ENCODE data around the gene GAMT.

DNA sequence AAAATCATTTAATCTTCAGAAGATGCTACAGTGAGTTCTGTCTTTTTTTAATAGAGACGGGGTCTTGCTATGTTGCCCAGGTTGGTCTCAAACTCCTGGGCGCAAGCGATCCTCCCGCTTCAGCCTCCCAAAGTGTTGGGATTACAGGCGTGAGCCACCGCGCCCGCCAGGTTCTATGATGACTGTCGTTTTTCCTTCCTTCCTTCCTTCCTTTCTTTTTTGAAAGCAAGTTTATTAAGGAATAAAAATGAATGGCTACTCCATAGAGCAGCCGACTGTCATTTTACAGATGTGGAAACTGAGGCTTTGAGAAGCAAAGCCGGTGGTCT lies 511 bp upstream of the GAMT start:
- TF ChIP-seq, protein P1, sequence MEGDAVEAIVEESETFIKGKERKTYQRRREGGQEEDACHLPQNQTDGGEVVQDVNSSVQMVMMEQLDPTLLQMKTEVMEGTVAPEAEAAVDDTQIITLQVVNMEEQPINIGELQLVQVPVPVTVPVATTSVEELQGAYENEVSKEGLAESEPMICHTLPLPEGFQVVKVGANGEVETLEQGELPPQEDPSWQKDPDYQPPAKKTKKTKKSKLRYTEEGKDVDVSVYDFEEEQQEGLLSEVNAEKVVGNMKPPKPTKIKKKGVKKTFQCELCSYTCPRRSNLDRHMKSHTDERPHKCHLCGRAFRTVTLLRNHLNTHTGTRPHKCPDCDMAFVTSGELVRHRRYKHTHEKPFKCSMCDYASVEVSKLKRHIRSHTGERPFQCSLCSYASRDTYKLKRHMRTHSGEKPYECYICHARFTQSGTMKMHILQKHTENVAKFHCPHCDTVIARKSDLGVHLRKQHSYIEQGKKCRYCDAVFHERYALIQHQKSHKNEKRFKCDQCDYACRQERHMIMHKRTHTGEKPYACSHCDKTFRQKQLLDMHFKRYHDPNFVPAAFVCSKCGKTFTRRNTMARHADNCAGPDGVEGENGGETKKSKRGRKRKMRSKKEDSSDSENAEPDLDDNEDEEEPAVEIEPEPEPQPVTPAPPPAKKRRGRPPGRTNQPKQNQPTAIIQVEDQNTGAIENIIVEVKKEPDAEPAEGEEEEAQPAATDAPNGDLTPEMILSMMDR (IDR thresholded peaks at IDR 0.05) = no peak
- TF ChIP-seq POLR2A (IDR thresholded peaks at IDR 0.05) (no peak), EP300 (IDR thresholded peaks at IDR 0.05) (no peak)
